HG03095 (cell line): ENCODE measurements around the gene TUBA8.
"Not testable (repeated sequence)": the region's sequence is repeated elsewhere in the genome, so short reads cannot be mapped to it uniquely, and the experiment has no call there.

Experiments
- ATAC-seq: cut with Tn5 transposase; IDR thresholded peaks from one replicate; pipeline ENCODE4 v1.9.1; 2021; ENCODE audit warnings: moderate library complexity; ENCODE audit not compliant: unreplicated experiment

Gene TUBA8

DNA sequence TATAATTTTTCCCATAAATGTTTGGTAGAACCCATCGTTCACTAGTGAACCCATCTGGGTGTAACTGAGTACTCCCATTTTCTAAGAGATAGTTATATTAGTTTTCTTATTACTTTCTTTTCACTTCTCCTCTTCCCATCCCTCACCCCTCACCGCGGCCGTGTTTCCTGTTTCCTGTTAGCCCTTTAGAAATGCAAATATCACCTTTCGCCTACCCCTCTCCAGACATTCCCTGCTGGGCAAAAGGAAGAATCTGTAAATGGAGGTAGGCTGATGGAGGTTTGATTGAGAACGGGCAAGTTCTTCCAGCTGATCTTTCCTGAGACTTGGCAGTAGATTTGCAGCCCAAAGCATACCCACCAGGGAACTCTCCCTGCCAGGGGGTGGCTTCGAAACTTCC, 54.7 kb downstream of the TUBA8 start:
- ATAC-seq: not testable (repeated sequence)

DNA sequence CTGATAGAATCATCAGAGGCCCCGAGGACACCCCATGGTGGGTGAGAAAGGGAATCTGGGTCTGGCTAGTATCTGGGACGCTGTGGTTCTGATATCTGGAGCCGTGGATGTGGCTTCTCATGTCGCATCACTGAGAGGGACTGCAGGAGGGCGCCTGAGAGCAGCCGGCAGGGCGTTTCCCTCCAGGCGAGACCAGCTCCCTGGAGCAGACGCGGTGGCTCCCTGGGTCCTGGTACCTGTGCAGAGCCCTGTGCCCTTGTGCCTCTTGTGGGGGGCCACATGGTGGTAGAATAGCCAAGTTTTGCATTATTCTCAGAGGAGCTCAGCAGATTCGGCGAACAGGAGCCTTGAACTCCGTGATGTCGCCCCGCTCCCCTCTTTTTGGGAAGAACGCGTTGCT, 59.7 kb downstream of the TUBA8 start:
- ATAC-seq: not testable (repeated sequence)

DNA sequence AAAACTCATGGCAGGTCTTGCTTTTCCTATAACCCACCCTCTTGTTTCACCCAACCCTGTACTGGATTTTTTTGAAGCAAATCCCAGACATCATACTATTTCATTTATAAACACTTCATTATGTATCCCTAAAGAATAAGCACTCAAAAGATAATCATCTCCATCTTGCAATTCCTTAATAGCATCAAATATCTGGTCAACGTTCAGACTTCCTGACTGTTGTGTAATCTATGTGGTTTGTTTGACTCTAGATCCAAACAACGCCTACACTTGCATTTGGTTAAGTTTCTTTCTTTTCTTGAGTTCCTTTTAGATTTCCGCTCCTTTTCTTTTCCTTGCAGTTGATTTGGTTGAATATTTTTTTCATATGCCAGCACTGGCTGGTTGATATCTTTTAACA, 61.6 kb downstream of the TUBA8 start:
- ATAC-seq: not testable (repeated sequence)

DNA sequence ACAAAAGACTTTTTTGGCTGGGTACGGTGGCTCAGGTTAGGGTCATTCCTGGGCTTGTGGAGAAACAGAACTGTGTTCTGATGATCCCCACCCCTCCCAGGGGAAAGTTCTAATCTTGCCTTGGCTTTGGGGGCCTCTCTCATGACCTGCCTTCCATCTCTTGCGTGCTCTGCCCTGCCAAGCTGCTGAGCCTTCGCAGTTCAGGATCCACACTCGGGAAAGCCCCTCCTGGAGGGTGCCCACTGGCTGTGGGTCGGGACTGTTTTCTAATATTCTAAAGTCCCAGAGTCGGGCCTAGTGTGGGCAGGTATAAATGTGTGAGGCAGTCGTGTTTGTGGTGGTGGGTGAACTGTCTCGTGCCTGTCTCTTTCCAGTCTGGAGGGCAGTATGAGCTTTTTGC, 62.2 kb downstream of the TUBA8 start:
- not testable (repeated sequence) for ATAC-seq

DNA sequence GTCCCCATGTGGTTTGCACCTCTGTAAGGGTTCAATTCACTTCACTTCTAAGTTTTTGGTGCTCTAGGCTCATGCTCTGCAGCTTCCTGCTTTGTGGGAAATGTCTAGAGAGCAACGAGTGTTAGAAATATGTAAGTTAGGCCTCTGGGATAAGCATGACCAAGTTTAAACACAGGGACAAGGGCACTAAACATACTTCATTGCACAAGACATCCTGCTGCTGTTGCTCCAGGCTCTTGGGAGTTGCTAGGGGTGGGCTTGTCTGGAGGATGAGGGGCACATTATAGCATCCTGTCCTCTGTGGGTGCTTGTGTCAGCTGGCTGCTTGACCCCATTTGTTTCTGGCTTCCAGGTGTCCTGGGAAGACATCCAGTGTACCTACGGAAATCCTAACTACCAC, 62.8 kb downstream of the TUBA8 start:
- ATAC-seq: not testable (repeated sequence)
